Sigmoid colon (tissue), 7 donors: ENCODE measurements around the gene XYLT2. TPM values are rescaled to one million over a fixed set of nuclear protein-coding genes. Genes with fewer than 3 reads are reported as not detected.

Experiments used
- DNase-seq: peaks from one replicate; pipeline ENCODE4 v3.0.0-alpha.2; 2019
- H3K27ac ChIP-seq, 4 donors: fragments of 200-600 bp; sonication (generic); one replicate each; pipeline ENCODE4 v1.5.1; 2016 to 2019; ENCODE audit warnings: mild to moderate bottlenecking in 1 of 4
- H3K27me3 ChIP-seq, 3 donors: fragments of 200-600 bp; sonication (generic); one replicate each; pipeline ENCODE4 v1.5.1; 2019; ENCODE audit warnings: mild to moderate bottlenecking in 1 of 3
- H3K36me3 ChIP-seq, 4 donors: fragments of 200-600 bp; sonication (generic); one replicate each; pipeline ENCODE4 v1.5.1; 2016 to 2019
- H3K4me1 ChIP-seq, 4 donors: fragments of 200-600 bp; sonication (generic); one replicate each; pipeline ENCODE4 v1.5.1; 2017 to 2019
- H3K4me3 ChIP-seq, 4 donors: fragments of 200-600 bp; sonication (generic); one replicate each; pipeline ENCODE4 v1.5.1; 2017 to 2019; ENCODE audit warnings: mild to moderate bottlenecking in 2 of 4, moderate library complexity in 1 of 4
- H3K9me3 ChIP-seq, 4 donors: fragments of 200-600 bp in 3 of 4; sonication (generic) in 3 of 4; one replicate each; pipeline versions ENCODE4 v1.5.1 to v1.6.1; 2013 to 2019
- EP300 ChIP-seq, 4 donors: sonication (generic); formaldehyde crosslinking; IDR thresholded peaks; one replicate each; pipeline ENCODE4 v1.6.1; 2017; ENCODE audit warnings: antibody characterized with exemption in 4 of 4
- POLR2A ChIP-seq, 2 donors: fragments of 450-650 bp; IDR thresholded peaks; one replicate each; pipeline ENCODE4 v1.6.1; 2016; ENCODE audit warnings: antibody characterized with exemption in 2 of 2, mild to moderate bottlenecking in 2 of 2, moderate library complexity in 2 of 2
- POLR2AphosphoS5 ChIP-seq, 4 donors: sonication (generic); formaldehyde crosslinking; IDR thresholded peaks; one replicate each; pipeline ENCODE4 v1.6.1; 2017; ENCODE audit warnings: antibody characterized with exemption in 4 of 4
- WGBS, 2 donors: extraction: QIAGEN DNeasy Blood & Tissue Kit; methylation state at CpG; one replicate each; pipeline ENCODE4 v1.1.7; 2013; 5-methylcytosine and 5-hydroxymethylcytosine counted together
- intact Hi-C: fragments of 100-400 bp; cut with DNase I; formaldehyde crosslinking; loops from one replicate; pipeline ENCODE4 v1.15.1; 2023
- polyA plus RNA-seq, 3 donors: library from polyadenylated mRNA; stranded (reverse); fragments of 200-250 nt; gene quantifications; one replicate each; pipeline ENCODE4 v1.2.3, GENCODE V29; 2013
- total RNA-seq, 4 donors: library from RNA; depleted of rRNA; stranded (reverse); fragments of >200 nt; gene quantifications; one replicate each; pipeline ENCODE4 v1.1.0, GENCODE V29; 2016
- TF ChIP-seq, protein P1 (sequence below), 4 experiments: fragments of 450-650 bp in 3 of 4; fragments of 200-600 bp in 1 of 4; IDR thresholded peaks; one replicate each; pipeline ENCODE4 v1.5.1; 2016 to 2019; ENCODE audit warnings: antibody characterized with exemption in 4 of 4, mild to moderate bottlenecking in 3 of 4, moderate library complexity in 2 of 4
- donor health status: healthy with polysubstance abuse.
- donor health status: Bipolar disorder and iron deficiency.
- donor health status: healthy.

The XYLT2 gene
- total and polyA plus RNA-seq, 7 donors, result 1.8 to 27.4 (median 16.2) TPM

DNA sequence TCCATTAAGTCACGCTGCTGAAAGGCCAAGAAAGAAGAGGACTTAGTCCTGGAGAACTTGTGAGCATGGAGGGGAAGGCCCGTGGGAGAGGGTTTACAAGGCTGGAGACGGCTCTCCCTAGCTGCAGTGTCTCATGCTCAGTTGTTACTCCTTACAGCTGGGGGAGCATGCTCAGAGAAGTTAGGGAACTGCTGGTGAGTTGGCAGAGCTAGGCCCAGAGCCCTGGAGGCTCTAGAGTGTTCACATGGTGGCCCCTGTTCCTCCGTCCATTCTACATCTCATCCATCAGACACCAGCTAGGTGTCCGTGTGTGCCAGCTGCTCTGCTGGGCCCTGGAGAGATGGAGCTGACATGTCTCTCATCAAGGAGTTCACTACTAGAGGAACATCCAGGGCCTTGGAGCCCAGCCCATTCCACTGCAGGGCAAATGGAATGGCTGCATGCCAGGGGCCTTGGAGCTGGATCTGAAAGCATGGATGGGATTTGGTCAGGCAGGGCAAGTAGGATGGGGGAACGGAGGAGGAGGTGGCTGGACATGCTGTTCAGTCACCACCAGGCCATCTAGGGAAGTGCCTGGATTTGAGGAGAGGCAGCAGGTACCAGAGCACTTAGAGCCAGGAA is 6.3 kb downstream of the XYLT2 start:
- 77 to 89% methylated on average over 6 of the region's 6 CpGs for WGBS, 2 donors
- TF ChIP-seq POLR2A (IDR thresholded peaks at IDR 0.05), result no peak
- TF ChIP-seq, protein P1, sequence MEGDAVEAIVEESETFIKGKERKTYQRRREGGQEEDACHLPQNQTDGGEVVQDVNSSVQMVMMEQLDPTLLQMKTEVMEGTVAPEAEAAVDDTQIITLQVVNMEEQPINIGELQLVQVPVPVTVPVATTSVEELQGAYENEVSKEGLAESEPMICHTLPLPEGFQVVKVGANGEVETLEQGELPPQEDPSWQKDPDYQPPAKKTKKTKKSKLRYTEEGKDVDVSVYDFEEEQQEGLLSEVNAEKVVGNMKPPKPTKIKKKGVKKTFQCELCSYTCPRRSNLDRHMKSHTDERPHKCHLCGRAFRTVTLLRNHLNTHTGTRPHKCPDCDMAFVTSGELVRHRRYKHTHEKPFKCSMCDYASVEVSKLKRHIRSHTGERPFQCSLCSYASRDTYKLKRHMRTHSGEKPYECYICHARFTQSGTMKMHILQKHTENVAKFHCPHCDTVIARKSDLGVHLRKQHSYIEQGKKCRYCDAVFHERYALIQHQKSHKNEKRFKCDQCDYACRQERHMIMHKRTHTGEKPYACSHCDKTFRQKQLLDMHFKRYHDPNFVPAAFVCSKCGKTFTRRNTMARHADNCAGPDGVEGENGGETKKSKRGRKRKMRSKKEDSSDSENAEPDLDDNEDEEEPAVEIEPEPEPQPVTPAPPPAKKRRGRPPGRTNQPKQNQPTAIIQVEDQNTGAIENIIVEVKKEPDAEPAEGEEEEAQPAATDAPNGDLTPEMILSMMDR (IDR thresholded peaks at IDR 0.05), result no peak
- no peak for TF ChIP-seq EP300 (IDR thresholded peaks at IDR 0.05)
- peak in 1 of 4 donors; percentile 6 for TF ChIP-seq POLR2AphosphoS5 (IDR thresholded peaks at IDR 0.05)
- Histone ChIP-seq H3K9me3 (no peaks in the 10 kb centered on the region), H3K4me1 (peaks cover 0 to 34% (median 28%) of the 10 kb centered on the region in 4 donors), H3K36me3 (peaks cover 12 to 41% (median 33%) of the 10 kb centered on the region in 4 donors), H3K27me3 (no peaks in the 10 kb centered on the region), H3K27ac (peak overlapping the region in 3 of 4 donors; percentile 31 to 58 (median 53)), H3K4me3 (no peak overlapping the region)
- DNase-seq, result peak; percentile 83
- intact Hi-C loops, result no loop called here

DNA sequence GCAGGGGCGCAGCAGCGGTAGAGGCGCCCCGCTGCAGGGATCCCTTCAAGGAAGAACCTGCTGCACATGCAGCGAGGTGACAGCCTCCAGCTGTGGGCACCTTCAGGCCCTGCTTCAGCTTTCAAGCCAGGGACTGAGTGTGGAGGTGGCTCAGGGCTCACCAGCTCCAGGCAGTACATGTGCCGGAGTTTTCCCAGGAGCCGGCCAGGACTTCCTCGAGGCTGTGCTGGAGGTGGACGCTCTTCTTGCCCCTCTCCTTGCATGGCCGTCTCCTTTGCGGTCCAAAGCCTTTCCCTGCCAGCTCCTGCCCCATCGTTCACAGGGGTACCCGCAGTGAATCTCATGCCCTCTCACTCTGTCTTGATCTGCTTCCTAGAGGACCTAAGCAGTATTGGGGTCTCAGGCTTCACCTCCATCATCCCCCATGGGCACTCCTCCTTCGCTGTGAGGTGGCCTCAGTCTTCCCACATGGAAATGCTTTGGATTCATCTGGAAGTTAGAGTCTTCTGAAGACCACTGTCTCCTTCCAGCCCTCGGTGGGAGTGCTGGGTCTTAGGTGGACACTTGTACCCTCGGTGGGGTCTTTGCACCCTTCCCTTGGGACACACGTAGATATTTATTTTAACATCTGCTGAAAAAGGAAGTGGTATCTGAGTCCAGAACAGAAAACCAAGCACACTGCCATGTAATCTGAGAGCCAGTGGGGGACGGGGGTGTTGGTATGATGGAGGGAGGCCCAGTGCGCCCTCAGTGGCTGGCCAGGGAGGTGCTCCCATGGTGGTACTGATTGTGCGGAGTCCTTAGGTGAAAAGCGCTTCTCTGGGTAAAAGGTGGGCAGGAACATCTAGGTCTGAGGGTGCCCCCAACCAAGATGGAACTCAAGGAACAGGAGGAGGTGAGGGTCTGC is 7.0 kb downstream of the XYLT2 start:
- WGBS, 2 donors, result 92 to 93% methylated on average over 21 of the region's 21 CpGs
- H3K4me1 ChIP-seq, result peaks cover 0 to 27% (median 21%) of the 10 kb centered on the region in 4 donors
- no peaks in the 10 kb centered on the region for H3K27me3 ChIP-seq
- H3K27ac ChIP-seq, result peak overlapping the region in 3 of 4 donors; percentile 31 to 58 (median 53)
- no peak overlapping the region for H3K4me3 ChIP-seq
- H3K36me3 ChIP-seq, result peaks cover 12 to 48% (median 35%) of the 10 kb centered on the region in 4 donors
- peak; percentile 60 for DNase-seq
- no peaks in the 10 kb centered on the region for H3K9me3 ChIP-seq
- intact Hi-C loops, result no loop called here
- TF ChIP-seq POLR2A (IDR thresholded peaks at IDR 0.05), result no peak
- no peak for TF ChIP-seq EP300 (IDR thresholded peaks at IDR 0.05)
- TF ChIP-seq POLR2AphosphoS5 (IDR thresholded peaks at IDR 0.05), result peak in 1 of 4 donors; percentile 0

DNA sequence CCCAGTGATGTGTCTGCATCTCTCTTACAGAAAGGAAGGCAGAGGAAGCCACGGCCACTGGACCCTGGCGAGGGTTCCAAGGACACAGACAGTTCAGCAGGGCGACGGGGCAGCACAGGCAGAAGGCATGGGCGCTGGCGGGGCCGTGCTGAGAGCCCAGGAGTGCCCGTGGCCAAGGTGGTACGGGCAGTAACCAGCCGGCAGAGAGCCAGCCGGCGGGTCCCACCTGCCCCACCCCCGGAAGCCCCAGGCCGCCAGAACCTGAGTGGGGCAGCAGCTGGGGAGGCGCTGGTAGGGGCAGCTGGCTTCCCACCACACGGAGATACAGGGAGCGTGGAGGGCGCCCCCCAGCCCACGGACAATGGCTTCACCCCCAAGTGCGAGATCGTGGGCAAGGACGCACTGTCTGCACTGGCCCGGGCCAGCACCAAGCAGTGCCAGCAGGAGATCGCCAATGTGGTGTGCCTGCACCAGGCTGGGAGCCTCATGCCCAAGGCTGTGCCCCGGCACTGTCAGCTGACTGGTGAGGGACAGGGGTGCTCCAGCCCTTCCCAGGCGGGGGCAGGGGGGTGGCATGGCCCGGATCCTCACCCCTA is 7.8 kb downstream of the XYLT2 start:
- no peak for TF ChIP-seq EP300 (IDR thresholded peaks at IDR 0.05)
- TF ChIP-seq, protein P1 (IDR thresholded peaks at IDR 0.05), result no peak
- no peak for TF ChIP-seq POLR2AphosphoS5 (IDR thresholded peaks at IDR 0.05)
- WGBS, 2 donors, result 95 to 96% methylated on average over 27 of the region's 27 CpGs
- Histone ChIP-seq H3K36me3 (peaks cover 19 to 56% (median 38%) of the 10 kb centered on the region in 4 donors), H3K27ac (no peak overlapping the region), H3K4me3 (no peak overlapping the region), H3K27me3 (no peaks in the 10 kb centered on the region), H3K9me3 (no peaks in the 10 kb centered on the region), H3K4me1 (peaks cover 0 to 19% (median 13%) of the 10 kb centered on the region in 4 donors)
- peak; percentile 63 for DNase-seq
- intact Hi-C loops, result no loop called here

DNA sequence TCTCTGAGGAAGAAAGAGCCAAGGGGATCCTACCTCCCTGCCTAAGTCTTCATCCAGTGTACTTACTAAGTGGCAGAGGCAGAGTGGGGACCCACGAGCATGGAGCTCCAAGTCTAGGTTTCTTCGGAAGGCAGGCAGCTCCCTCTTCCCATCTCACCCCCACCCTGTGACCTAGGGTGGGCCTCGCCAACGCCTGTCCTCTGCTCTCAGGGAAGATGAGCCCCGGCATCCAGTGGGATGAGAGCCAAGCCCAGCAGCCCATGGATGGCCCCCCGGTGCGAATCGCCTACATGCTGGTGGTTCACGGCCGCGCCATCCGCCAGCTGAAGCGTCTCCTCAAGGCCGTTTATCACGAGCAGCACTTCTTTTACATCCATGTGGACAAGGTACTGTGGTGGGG is 8.3 kb downstream of the XYLT2 start:
- H3K27me3 ChIP-seq, result no peaks in the 10 kb centered on the region
- DNase-seq, result peak; percentile 54
- no peak overlapping the region for H3K4me3 ChIP-seq
- intact Hi-C loops, result no loop called here
- no peak overlapping the region for H3K27ac ChIP-seq
- TF ChIP-seq, protein P1 (IDR thresholded peaks at IDR 0.05), result no peak
- TF ChIP-seq EP300 (IDR thresholded peaks at IDR 0.05), result no peak
- no peak for TF ChIP-seq POLR2AphosphoS5 (IDR thresholded peaks at IDR 0.05)
- TF ChIP-seq POLR2A (IDR thresholded peaks at IDR 0.05), result no peak
- no peaks in the 10 kb centered on the region for H3K9me3 ChIP-seq
- 94 to 95% methylated on average over 15 of the region's 15 CpGs for WGBS, 2 donors
- peaks cover 0 to 17% (median 11%) of the 10 kb centered on the region in 4 donors for H3K4me1 ChIP-seq
- H3K36me3 ChIP-seq, result peaks cover 24 to 59% (median 40%) of the 10 kb centered on the region in 4 donors
